Measurements from ENCODE around the gene APLN.

Gene APLN

DNA sequence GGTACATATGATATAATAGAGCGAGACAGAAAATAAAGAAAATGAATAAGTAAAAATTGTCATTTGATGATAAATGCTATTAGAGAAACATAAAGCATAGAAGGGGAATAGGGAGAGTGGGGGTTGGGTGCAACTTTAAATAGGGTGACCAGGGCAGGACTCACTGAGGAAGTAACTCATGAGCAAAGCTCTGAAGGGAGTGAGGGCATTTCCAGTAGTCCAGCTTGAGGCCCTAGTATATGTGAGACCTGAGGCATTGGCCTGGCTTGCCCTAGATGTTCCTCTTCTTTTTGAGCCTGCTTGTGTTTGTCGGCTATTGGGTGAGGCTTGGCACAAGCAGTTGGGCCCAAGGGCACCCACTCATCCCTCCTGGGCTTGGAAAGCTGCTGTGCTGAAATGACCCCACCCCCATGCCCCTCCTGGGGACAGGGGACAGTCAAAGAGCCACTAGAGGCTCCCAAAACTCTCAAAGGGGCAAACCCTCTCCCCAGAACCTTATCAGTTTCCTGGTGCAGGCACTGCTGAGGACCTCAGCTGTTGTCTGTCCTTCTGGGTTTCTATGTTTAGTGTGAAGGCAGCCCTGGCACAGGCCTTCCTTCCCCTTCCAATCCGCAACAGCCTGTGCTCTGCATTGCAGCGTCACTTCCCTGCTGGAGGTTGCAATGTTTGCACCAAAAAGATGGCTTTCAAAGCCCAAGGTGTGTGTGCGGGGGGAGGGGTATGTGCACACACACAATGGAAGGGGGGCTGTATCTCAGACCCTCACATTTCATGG, 40.1 kb downstream of the APLN start:
- no peak for DNase-seq (ENCODE audit: low read depth, low spot score)
- CTCF ChIA-PET = interaction anchor here (0.9 to 2.0 kb wide), 3 partner anchors 10 to 111 kb away, joined by 3 to 5 read pairs (median 3); no protein-coding TSS in a partner anchor

DNA sequence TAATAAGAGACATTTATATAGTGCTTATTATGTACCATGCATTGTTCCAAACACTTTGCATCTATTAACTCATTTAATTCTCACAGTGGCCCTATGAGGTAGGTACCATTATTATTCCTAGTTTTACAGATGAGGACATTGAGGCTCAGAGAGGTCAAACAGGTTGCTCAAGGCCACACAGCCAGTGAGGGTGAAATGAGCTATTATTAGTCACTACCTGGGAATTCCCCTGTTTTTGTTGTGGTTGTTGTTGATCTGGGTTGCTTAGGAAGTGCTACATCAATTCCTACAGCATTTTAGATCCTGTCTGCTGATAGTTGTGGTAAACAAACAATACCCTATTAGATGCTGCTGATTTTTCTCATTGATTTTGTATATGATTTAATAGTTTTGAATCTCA, 41.2 kb downstream of the APLN start:
- TF ChIP-seq, protein P1, sequence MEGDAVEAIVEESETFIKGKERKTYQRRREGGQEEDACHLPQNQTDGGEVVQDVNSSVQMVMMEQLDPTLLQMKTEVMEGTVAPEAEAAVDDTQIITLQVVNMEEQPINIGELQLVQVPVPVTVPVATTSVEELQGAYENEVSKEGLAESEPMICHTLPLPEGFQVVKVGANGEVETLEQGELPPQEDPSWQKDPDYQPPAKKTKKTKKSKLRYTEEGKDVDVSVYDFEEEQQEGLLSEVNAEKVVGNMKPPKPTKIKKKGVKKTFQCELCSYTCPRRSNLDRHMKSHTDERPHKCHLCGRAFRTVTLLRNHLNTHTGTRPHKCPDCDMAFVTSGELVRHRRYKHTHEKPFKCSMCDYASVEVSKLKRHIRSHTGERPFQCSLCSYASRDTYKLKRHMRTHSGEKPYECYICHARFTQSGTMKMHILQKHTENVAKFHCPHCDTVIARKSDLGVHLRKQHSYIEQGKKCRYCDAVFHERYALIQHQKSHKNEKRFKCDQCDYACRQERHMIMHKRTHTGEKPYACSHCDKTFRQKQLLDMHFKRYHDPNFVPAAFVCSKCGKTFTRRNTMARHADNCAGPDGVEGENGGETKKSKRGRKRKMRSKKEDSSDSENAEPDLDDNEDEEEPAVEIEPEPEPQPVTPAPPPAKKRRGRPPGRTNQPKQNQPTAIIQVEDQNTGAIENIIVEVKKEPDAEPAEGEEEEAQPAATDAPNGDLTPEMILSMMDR (IDR thresholded peaks at IDR 0.05; ENCODE audit: insufficient read depth, low read length, missing control alignments) = no peak
- no peak for DNase-seq (ENCODE audit: low read depth, low spot score)
- CTCF ChIA-PET = interaction anchor here (1.0 kb wide), 1 partner anchor 24 kb away, joined by 3 read pairs; no protein-coding TSS in a partner anchor
- POLR2A ChIA-PET = no interaction called here
- no peak overlapping the region for H3K4me3 ChIP-seq (ENCODE audit: low read depth, low read length)

More for the DNA sequence above, 40.1 kb downstream of the APLN start:
- POLR2A ChIA-PET = no interaction called here
- no peak overlapping the region for H3K4me3 ChIP-seq (ENCODE audit: low read depth, low read length)
- TF ChIP-seq, protein P1 (IDR thresholded peaks at IDR 0.05; ENCODE audit: insufficient read depth, low read length, missing control alignments) = no peak

DNA sequence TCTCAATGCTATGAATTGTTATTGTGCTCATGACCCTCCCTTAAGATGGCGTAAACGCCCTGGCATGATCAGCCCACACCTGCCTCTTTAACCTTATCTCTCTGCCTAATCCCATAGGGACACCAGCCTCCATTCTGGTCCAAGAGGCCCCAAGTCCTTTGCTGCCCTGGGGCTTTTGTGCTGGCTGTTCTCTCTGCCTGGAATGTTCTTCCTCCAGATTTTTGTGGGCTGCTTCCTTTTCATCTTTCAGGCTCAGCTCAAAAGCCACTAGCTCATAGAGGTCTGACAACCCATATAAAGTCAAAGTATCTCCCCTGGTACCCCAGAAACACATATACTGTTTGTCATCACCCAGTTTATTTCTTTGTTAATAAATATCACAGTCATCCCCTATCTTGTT, 42.4 kb downstream of the APLN start:
- ChIA-PET CTCF (interaction anchor here (0.9 to 1.4 kb wide), 4 partner anchors 11 to 114 kb away, joined by 3 read pairs; no protein-coding TSS in a partner anchor), POLR2A (no interaction called here)
- TF ChIP-seq, protein P1 (IDR thresholded peaks at IDR 0.05; ENCODE audit: insufficient read depth, low read length, missing control alignments) = no peak
- H3K4me3 ChIP-seq (ENCODE audit: low read depth, low read length) = no peak overlapping the region
- no peak for DNase-seq (ENCODE audit: low read depth, low spot score)

DNA sequence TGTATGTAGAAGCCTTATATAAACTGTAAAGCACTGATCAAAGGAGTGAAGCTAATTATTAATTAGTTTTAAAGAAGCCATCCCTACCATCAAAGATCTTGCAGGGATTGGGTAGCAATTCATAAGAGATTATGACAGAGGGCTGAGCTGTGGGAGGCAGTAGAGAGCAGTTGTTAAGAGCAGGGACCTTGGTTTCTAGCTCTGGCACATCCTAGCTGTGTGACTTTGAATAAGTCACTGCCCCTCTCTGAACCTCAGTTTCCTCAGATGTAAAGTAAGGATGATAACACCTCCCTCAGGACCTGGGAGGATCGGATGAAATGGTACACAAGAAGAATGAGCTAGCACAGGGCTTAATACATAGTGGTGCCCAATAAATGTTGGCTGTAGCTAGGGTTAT, 45.4 kb downstream of the APLN start:
- TF ChIP-seq, protein P1 (IDR thresholded peaks at IDR 0.05; ENCODE audit: insufficient read depth, low read length, missing control alignments) = no peak
- ChIA-PET POLR2A (no interaction called here), CTCF (interaction anchor here (1.1 to 4.1 kb wide), 10 partner anchors 8 to 451 kb away, joined by 3 to 65 read pairs (median 8); partner anchors contain the start of gene UTP14A)
- no peak for DNase-seq (ENCODE audit: low read depth, low spot score)
- H3K4me3 ChIP-seq (ENCODE audit: low read depth, low read length) = no peak overlapping the region

- CTCF ChIA-PET = interaction anchor here (1.1 to 4.1 kb wide), 8 partner anchors 10 to 452 kb away, joined by 4 to 65 read pairs (median 10); partner anchors contain the start of gene UTP14A
- TF ChIP-seq, protein P1 (IDR thresholded peaks at IDR 0.05; ENCODE audit: insufficient read depth, low read length, missing control alignments) = no peak
- H3K4me3 ChIP-seq (ENCODE audit: low read depth, low read length) = no peak overlapping the region
- POLR2A ChIA-PET = no interaction called here
- DNase-seq (ENCODE audit: low read depth, low spot score) = no peak
Measured at GRCh38 chrX:129608496-129608895, 46.3 kb downstream of the APLN start.

- CTCF ChIA-PET = interaction anchor here (0.6 to 4.0 kb wide), 7 partner anchors 11 to 454 kb away, joined by 3 to 47 read pairs (median 4); no protein-coding TSS in a partner anchor
- DNase-seq (ENCODE audit: low read depth, low spot score) = no peak
- TF ChIP-seq, protein P1 (IDR thresholded peaks at IDR 0.05; ENCODE audit: insufficient read depth, low read length, missing control alignments) = peak; percentile 47
- POLR2A ChIA-PET = no interaction called here
- H3K4me3 ChIP-seq (ENCODE audit: low read depth, low read length) = no peak overlapping the region
Measured at GRCh38 chrX:129606918-129607317, 47.8 kb downstream of the APLN start.
